Hypothalamus (tissue), 51 donors: ENCODE measurements around the gene ASPSCR1.

Experiments used
- DNase-seq, 51 donors: peaks; one replicate each; lab custom pipeline; 2025; lab: John Stamatoyannopoulos, UW

ASPSCR1 gene

GRCh38 chr17:81977211-81977808 is at the start of gene ASPSCR1:
Gene ASPSCR1, plus strand, starts transcription at chr17:81977629. Its CDS starts 18 bp downstream, at chr17:81977647.
- peak; percentile 29 to 93 (median 81) for DNase-seq

- peak; percentile 27 to 93 (median 85) for DNase-seq
Measured at GRCh38 chr17:81927653-81928543, 49.5 kb upstream of the ASPSCR1 start, which contains the start of gene MAFG. Gene MAFG, minus strand, starts transcription at chr17:81927735. Its CDS starts 4,550 bp downstream, at chr17:81923185.

GRCh38 chr17:81928544-81929252 is 48.7 kb upstream of the ASPSCR1 start:
- peak in 1 of 51 donors; percentile 32 for DNase-seq

GRCh38 chr17:81929253-81930141 is 47.9 kb upstream of the ASPSCR1 start:
- no peak for DNase-seq

GRCh38 chr17:81930142-81931125 is 47.0 kb upstream of the ASPSCR1 start:
- DNase-seq, result no peak

- DNase-seq, result no peak
Measured at GRCh38 chr17:81931189-81931556, 46.3 kb upstream of the ASPSCR1 start.

- DNase-seq, result no peak
Measured at GRCh38 chr17:81931557-81932332, 45.7 kb upstream of the ASPSCR1 start.

GRCh38 chr17:81932333-81932983 is 45.0 kb upstream of the ASPSCR1 start:
- DNase-seq, result no peak

- DNase-seq, result no peak
Measured at GRCh38 chr17:81933178-81933699, 44.2 kb upstream of the ASPSCR1 start.

GRCh38 chr17:81934098-81934757 is 43.2 kb upstream of the ASPSCR1 start:
- DNase-seq, result no peak

- DNase-seq, result no peak
Measured at GRCh38 chr17:81934850-81935708, 42.4 kb upstream of the ASPSCR1 start.

GRCh38 chr17:81935709-81936084 is 41.7 kb upstream of the ASPSCR1 start:
- no peak for DNase-seq

- no peak for DNase-seq
Measured at GRCh38 chr17:81939218-81939617, 38.2 kb upstream of the ASPSCR1 start.

- DNase-seq, result peak in 41 of 51 donors; percentile 8 to 86 (median 52)
Measured at GRCh38 chr17:81939881-81940385, 37.5 kb upstream of the ASPSCR1 start.
